ENCODE data around the gene ACOT7. TPM values are rescaled to one million over a fixed set of nuclear protein-coding genes. Genes with fewer than 3 reads are reported as not detected.

Gene ACOT7
- total RNA-seq, 1 donor from 2014 or later, result 12.7 TPM

DNA sequence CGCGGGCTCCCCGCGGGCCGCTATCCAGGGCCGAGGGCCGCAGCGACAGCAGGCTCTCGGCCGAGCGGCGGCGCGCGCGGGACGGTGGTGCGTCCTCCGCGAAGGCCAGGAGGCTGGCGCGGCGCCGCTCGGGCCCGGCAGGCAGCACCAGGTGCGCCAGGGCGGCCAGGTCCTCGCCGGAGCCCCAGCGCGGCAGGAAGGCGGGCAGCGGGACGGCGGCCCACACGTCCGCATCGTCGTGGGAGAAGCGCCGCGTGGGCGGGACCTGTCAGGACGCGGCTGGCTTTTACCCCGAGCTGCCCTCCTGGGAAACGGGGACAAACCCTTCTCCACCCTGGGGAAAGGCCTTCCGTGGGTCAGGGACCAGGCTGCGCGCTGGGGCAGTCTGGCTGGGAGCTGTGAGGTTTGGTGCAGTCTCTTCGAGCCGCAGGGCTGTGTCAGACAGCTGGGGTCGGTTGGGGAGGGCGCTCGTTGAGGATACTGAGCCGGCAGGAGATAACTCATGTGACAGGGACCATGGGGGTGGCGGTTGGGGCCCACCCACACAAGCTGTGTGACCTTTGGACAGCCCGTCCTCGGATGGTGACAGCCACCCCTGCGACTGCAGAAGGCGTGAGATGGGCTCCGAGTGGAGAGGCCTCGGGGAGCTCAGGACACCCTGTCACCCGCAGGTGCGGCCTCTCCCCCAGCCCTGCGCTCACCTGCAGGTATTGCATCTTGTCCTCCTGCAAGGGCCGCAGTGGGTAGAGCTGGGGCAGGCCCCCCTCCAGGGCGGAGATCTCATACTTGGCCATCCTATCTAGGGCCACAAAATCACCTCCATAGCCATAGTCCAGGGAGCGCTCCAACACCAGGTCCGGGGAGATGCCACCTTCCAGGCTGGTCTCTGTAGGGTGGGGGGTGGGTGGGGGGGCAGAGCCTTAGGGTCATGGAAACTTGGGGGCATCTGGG lies 143.6 kb downstream of the ACOT7 start:
- H3K9me3 Mint-ChIP-seq, result no peaks in the 10 kb centered on the region
- H3K4me1 Mint-ChIP-seq, result peaks cover 7% of the 10 kb centered on the region
- intact Hi-C loops (cut with micrococcal nuclease), result loop anchor here (10.0 kb wide), 3 partner anchors 195 to 735 kb away; no protein-coding TSS in a partner anchor
- TF ChIP-seq, protein P1, sequence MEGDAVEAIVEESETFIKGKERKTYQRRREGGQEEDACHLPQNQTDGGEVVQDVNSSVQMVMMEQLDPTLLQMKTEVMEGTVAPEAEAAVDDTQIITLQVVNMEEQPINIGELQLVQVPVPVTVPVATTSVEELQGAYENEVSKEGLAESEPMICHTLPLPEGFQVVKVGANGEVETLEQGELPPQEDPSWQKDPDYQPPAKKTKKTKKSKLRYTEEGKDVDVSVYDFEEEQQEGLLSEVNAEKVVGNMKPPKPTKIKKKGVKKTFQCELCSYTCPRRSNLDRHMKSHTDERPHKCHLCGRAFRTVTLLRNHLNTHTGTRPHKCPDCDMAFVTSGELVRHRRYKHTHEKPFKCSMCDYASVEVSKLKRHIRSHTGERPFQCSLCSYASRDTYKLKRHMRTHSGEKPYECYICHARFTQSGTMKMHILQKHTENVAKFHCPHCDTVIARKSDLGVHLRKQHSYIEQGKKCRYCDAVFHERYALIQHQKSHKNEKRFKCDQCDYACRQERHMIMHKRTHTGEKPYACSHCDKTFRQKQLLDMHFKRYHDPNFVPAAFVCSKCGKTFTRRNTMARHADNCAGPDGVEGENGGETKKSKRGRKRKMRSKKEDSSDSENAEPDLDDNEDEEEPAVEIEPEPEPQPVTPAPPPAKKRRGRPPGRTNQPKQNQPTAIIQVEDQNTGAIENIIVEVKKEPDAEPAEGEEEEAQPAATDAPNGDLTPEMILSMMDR (IDR thresholded peaks at IDR 0.05), result no peak
- H3K4me3 Mint-ChIP-seq, result no peak overlapping the region
- no peak for DNase-seq
- POLR2A ChIA-PET, result no interaction called here
- H3K27me3 Mint-ChIP-seq, result peaks cover 41% of the 10 kb centered on the region
- no peak for ATAC-seq (ENCODE audit: low read depth)
- no peaks in the 10 kb centered on the region for H3K36me3 Mint-ChIP-seq (ENCODE audit: low read depth)
- CTCF ChIA-PET, result interaction anchor here (0.6 kb wide), 1 partner anchor 231 kb away, joined by 3 read pairs; no protein-coding TSS in a partner anchor
- H3K27ac Mint-ChIP-seq, result no peak overlapping the region

DNA sequence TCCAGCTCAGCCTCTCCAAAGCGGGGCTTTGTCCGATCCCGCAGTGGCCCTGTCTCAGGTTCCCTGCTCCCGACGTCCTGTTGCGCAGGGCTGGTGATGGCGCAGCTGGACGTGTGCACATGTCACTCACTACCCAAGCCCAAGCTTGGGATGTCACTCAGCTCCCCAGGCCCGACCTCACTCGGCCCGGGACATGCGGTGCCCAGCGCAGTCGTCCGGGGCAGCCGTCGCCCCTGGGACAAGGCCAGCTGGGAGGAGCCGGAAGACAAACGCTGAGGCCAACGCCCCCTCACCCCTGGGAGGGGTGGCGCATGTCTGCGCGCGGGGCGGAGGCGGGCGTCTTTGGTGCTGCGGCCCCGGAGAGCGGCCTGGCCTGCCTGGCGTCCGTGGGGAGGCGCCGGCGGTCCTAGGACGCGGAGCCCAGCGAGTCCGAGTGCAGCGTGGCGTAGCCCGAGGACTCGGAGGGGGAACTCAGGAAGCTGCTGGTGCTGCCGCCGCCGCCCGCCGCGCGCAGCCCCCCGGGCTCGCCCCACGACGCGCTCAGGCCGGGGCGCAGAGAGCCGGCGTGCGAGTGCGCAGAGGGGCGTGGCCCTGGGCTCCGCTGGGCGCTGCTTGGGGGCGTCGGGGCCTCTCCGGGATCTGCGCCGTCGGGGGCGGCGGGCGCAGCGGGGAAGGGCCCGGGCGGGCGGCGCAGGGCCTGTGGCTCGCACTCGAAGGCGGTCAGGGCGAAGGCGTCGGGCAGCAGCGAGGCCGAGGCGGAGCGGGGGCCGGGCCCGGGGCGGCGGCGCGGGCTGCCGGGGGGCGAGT lies 144.4 kb downstream of the ACOT7 start:
- no peak for DNase-seq
- Mint-ChIP-seq H3K27ac (no peak overlapping the region), H3K36me3 (ENCODE audit: low read depth) (no peaks in the 10 kb centered on the region), H3K9me3 (no peaks in the 10 kb centered on the region), H3K4me3 (no peak overlapping the region), H3K4me1 (peaks cover 7% of the 10 kb centered on the region), H3K27me3 (peaks cover 41% of the 10 kb centered on the region)
- ChIA-PET CTCF (interaction anchor here (1.1 to 3.8 kb wide), 3 partner anchors 100 to 188 kb away, joined by 3 to 32 read pairs (median 3); no protein-coding TSS in a partner anchor), POLR2A (no interaction called here)
- intact Hi-C loops (cut with micrococcal nuclease), result loop anchor here (10.0 kb wide), 3 partner anchors 194 to 734 kb away; no protein-coding TSS in a partner anchor
- TF ChIP-seq, protein P1 (IDR thresholded peaks at IDR 0.05), result no peak
- ATAC-seq (ENCODE audit: low read depth), result no peak

DNA sequence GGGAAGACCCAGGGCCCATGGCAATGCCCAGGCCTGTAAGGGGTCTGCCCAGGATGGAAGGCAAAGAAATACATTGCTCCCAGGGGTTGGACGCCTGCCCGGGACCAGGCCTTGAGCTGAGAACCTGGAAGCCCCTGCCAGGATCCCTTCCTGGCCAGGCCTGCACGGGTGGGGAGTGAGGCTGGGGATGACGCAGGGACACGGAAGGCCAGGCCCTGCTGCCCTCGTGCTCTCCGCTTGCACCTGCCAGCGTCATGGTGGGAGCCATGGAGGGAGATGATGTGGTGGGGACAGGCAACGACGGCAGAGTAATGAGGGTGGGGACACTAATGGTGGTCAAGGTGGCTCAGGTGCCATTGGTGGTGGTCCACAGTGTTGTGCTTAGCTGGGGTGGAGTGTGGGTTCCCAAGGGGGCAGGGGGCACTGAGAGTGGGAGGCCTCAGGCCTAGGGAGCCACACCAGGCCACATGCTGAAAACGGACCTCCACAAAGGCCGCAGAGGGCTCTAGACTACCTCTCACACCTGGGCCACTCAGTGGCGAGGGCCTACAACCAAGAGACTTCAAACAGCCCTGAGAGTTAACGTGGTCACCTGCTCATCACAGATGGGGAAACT lies 145.3 kb downstream of the ACOT7 start:
- Mint-ChIP-seq H3K27ac (no peak overlapping the region), H3K9me3 (no peaks in the 10 kb centered on the region), H3K36me3 (ENCODE audit: low read depth) (no peaks in the 10 kb centered on the region), H3K27me3 (peaks cover 45% of the 10 kb centered on the region), H3K4me1 (peaks cover 7% of the 10 kb centered on the region), H3K4me3 (no peak overlapping the region)
- TF ChIP-seq, protein P1 (IDR thresholded peaks at IDR 0.05), result no peak
- ChIA-PET POLR2A (no interaction called here), CTCF (interaction anchor here (1.1 to 3.8 kb wide), 4 partner anchors 100 to 192 kb away, joined by 3 to 32 read pairs (median 4); no protein-coding TSS in a partner anchor)
- ATAC-seq (ENCODE audit: low read depth) (no peak), DNase-seq (no peak)
- intact Hi-C loops (cut with micrococcal nuclease), result loop anchor here (10.0 kb wide), 3 partner anchors 193 to 733 kb away; no protein-coding TSS in a partner anchor

DNA sequence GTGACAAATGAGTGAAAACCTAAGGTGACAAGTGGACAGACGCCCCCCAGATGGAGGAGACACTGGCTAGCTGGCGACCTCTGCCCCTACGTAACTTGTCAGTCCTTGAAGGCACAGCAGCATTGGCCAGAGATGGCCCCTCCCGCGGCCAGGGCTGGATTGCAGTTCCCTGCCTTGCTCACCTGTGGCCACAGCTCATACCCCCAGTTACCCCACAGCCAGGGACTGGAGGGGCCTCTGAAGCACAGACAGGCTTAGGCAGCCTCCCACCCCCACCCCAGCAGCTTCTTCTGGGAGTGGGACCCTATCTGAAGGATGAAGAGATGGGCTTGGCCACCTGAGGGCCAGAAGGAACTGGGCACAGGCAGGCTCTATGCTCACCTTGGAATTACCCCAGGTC lies 145.9 kb downstream of the ACOT7 start:
- Mint-ChIP-seq H3K27me3 (peaks cover 45% of the 10 kb centered on the region), H3K36me3 (ENCODE audit: low read depth) (no peaks in the 10 kb centered on the region), H3K27ac (no peak overlapping the region), H3K4me3 (no peak overlapping the region), H3K9me3 (no peaks in the 10 kb centered on the region), H3K4me1 (peaks cover 7% of the 10 kb centered on the region)
- intact Hi-C loops (cut with micrococcal nuclease), result loop anchor here (10.0 kb wide), 3 partner anchors 193 to 733 kb away; no protein-coding TSS in a partner anchor
- ChIA-PET CTCF (interaction anchor here (1.1 to 3.8 kb wide), 4 partner anchors 10 to 193 kb away, joined by 5 to 32 read pairs (median 11); no protein-coding TSS in a partner anchor), POLR2A (no interaction called here)
- no peak for DNase-seq
- TF ChIP-seq, protein P1 (IDR thresholded peaks at IDR 0.05), result no peak
- ATAC-seq (ENCODE audit: low read depth), result no peak
